Fibroblast of lung (primary cell): ENCODE results near the gene EID2B.

ENCODE experiments used
- CTCF ChIP-seq, 2 donors: IDR thresholded peaks in 1 of 2; conservative IDR thresholded peaks in 1 of 2; 1 replicate in 1 of 2; 2 replicates in 1 of 2; pipeline ENCODE4 v1.5.1; 2011 to 2012; ENCODE audit warnings: low read length in 2 of 2, control low read depth in 1 of 2, inconsistent platforms in 1 of 2, low read depth in 1 of 2, mild to moderate bottlenecking in 1 of 2
- EZH2 ChIP-seq: IDR thresholded peaks from 2 replicates; pipeline ENCODE4 v1.5.1; 2012; ENCODE audit warnings: low read length, control low read depth, mild to moderate bottlenecking; ENCODE audit errors: missing control alignments

- TF ChIP-seq CTCF (conservative IDR thresholded peaks at IDR 0.05 in 1 of 2, IDR thresholded peaks at IDR 0.05 in 1 of 2; ENCODE audit: low read depth in 1 of 2, low read length in 2 of 2) (no peak), EZH2 (no peak)
Observed at GRCh38 chr19:39497701-39497995, 35.0 kb downstream of the EID2B start.
